Astrocyte of the cerebellum (primary cell): ENCODE measurements around the gene ARHGAP26.

Source experiments
- DNase-seq: peaks from one replicate; pipeline ENCODE4 v3.0.0-alpha.2; 2011; ENCODE audit warnings: low read depth
- H3K4me3 ChIP-seq: 2 replicates; pipeline ENCODE4 v1.5.1; 2011; ENCODE audit warnings: mild to moderate bottlenecking, low read depth, low read length, moderate library complexity
- in situ Hi-C: cut with HindIII; loops from 2 replicates; pipeline ENCODE4 v1.10.0; 2017; ENCODE audit warnings: low sequenced_read_pairs
- TF ChIP-seq, protein P1 (sequence below): IDR thresholded peaks from 2 replicates; pipeline ENCODE4 v1.5.1; 2012; ENCODE audit warnings: low read length, low read depth, moderate library complexity, mild to moderate bottlenecking; ENCODE audit errors: missing control alignments

The ARHGAP26 gene

GRCh38 chr5:142973932-142974331, 203.8 kb downstream of the ARHGAP26 start:
- H3K4me3 ChIP-seq = no peak overlapping the region
- TF ChIP-seq, protein P1, sequence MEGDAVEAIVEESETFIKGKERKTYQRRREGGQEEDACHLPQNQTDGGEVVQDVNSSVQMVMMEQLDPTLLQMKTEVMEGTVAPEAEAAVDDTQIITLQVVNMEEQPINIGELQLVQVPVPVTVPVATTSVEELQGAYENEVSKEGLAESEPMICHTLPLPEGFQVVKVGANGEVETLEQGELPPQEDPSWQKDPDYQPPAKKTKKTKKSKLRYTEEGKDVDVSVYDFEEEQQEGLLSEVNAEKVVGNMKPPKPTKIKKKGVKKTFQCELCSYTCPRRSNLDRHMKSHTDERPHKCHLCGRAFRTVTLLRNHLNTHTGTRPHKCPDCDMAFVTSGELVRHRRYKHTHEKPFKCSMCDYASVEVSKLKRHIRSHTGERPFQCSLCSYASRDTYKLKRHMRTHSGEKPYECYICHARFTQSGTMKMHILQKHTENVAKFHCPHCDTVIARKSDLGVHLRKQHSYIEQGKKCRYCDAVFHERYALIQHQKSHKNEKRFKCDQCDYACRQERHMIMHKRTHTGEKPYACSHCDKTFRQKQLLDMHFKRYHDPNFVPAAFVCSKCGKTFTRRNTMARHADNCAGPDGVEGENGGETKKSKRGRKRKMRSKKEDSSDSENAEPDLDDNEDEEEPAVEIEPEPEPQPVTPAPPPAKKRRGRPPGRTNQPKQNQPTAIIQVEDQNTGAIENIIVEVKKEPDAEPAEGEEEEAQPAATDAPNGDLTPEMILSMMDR = no peak
- in situ Hi-C loops = no loop called here
- no peak for DNase-seq

GRCh38 chr5:142974409-142974808, 204.2 kb downstream of the ARHGAP26 start:
- in situ Hi-C loops = no loop called here
- DNase-seq = no peak
- TF ChIP-seq, protein P1 = no peak

DNA sequence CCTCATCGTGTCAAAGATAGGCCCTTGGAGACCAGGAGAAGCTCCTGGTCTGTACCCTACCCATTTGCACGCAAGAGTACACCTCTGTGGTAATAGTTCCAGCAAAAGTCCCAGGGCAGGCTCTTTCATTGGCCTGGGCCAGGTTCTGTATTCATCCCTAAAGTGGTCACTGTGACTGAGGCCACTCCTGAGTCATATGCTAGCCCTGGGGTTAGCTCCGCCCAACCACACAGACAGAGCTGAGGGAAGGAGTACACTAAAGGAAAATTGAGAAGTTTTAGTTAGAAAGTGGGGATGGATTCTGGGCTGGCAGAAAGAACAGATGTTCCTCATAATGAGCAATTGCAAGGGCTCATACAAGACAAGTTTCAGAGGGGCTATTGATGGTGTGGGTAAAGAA, 206.7 kb downstream of the ARHGAP26 start:
- H3K4me3 ChIP-seq = no peak overlapping the region
- in situ Hi-C loops = no loop called here
- DNase-seq = no peak
- TF ChIP-seq, protein P1 = no peak

More at GRCh38 chr5:142974409-142974808, 204.2 kb downstream of the ARHGAP26 start:
- no peak overlapping the region for H3K4me3 ChIP-seq

DNA sequence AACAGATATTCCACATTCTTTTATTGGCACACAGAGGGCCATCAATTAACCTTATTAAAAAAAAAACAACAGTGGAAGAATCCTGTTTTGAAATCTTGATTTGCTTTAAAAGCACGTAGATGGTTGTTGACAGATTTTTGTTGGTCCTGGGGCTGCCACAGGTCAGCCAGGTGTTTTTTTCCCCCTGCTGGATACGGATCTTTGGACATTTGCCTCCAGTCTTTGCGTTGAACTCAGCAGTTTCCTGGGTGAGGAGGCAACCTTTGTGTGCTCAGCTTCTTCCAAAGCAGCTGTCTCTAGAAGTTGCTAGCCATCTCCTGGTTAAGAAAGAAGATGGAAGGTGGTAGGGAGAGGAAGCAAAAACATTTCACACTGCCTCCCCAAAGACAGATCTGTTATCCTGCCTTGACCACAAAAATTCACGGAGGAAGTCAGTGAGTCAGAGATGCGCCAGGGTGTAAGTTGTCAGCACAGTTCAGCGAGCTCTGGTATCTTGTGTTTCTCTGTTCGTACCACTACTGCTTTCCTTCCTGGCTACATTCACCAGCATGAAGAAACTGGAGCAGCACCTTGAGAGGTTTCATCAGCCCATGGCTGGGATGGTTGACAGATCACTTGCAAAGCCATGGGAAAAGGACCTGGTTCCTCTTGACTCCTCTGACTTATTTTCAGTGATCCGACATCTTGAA, 207.3 kb downstream of the ARHGAP26 start:
- DNase-seq = peak; percentile 68
- no peak overlapping the region for H3K4me3 ChIP-seq
- TF ChIP-seq, protein P1 = no peak
- in situ Hi-C loops = no loop called here

DNA sequence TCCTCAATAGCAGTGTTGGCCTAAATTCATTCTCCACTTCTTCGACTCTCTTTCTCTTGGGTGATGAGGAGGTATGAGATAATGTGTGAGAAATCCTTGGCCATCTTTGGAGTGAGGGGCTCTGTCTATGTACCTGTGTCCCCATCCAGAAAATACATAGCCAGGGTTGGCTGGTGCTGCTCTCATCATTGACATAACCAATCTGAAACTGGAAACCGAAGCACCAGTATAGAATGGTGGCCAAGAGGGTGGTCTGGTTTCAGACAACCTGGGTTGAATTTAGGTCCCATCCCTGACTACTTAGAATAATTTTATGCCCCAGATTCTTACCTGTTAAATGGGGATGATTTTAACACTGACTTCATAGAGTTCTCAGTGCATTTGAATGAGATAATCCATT, 208.1 kb downstream of the ARHGAP26 start:
- TF ChIP-seq, protein P1 = no peak
- no peak overlapping the region for H3K4me3 ChIP-seq
- in situ Hi-C loops = no loop called here
- DNase-seq = no peak

GRCh38 chr5:142978726-142979125, 208.5 kb downstream of the ARHGAP26 start:
- in situ Hi-C loops = no loop called here
- TF ChIP-seq, protein P1 = no peak
- no peak overlapping the region for H3K4me3 ChIP-seq
- no peak for DNase-seq
